Natural killer cell (primary cell): ENCODE results near the gene CATSPERE. TPM values are rescaled to one million over a fixed set of nuclear protein-coding genes. Genes with fewer than 3 reads are reported as not detected.

Source experiments
- ATAC-seq, 3 donors: fragments of 150-1000 bp in 2 of 3; fragments of 200-7000 bp in 1 of 3; cut with Tn5 transposase; 1 replicate in 1 of 3; 2 replicates in 2 of 3; pipeline ENCODE4 v1.10.0; 2021; ENCODE audit warnings: mild to moderate bottlenecking in 2 of 3, moderate library complexity in 2 of 3
- DNase-seq, 2 donors: peaks; one replicate each; pipeline versions ENCODE4 v3.0.0 to v3.0.0-alpha.2; 2013 to 2021; ENCODE audit warnings: mixed read lengths in 1 of 2
- H3K27ac ChIP-seq: one replicate; pipeline ENCODE4 v1.5.1; 2013; ENCODE audit warnings: mild to moderate bottlenecking, low read length
- H3K27me3 ChIP-seq: one replicate; pipeline ENCODE4 v1.6.1; 2013; ENCODE audit warnings: low read length; ENCODE audit not compliant: control insufficient read depth, insufficient read depth
- H3K36me3 ChIP-seq: one replicate; pipeline ENCODE4 v1.6.1; 2013; ENCODE audit warnings: low read length; ENCODE audit not compliant: control insufficient read depth, insufficient read depth
- H3K4me1 ChIP-seq: one replicate; pipeline ENCODE4 v1.6.1; 2013; ENCODE audit warnings: low read length; ENCODE audit not compliant: control insufficient read depth, insufficient read depth
- H3K4me3 ChIP-seq: one replicate; pipeline ENCODE4 v1.5.1; 2013; ENCODE audit warnings: low read length
- H3K9me3 ChIP-seq: one replicate; pipeline ENCODE4 v1.6.1; 2013; ENCODE audit warnings: low read length; ENCODE audit not compliant: control insufficient read depth, insufficient read depth
- H3K27ac Mint-ChIP-seq, 2 donors: one replicate each; pipeline ENCODE4 v1.8.0; 2022; ENCODE audit warnings: mild to moderate bottlenecking in 2 of 2, mixed read lengths in 2 of 2, moderate library complexity in 1 of 2
- H3K27me3 Mint-ChIP-seq, 2 donors: one replicate each; pipeline ENCODE4 v1.8.0; 2022; ENCODE audit warnings: low read depth in 2 of 2, mixed read lengths in 2 of 2
- H3K36me3 Mint-ChIP-seq: one replicate; pipeline ENCODE4 v1.8.0; 2022; ENCODE audit warnings: mixed read lengths
- H3K4me1 Mint-ChIP-seq, 2 donors: one replicate each; pipeline ENCODE4 v1.8.0; 2022; ENCODE audit warnings: mixed read lengths in 2 of 2
- H3K4me3 Mint-ChIP-seq: one replicate; pipeline ENCODE4 v1.8.0; 2022; ENCODE audit warnings: mild to moderate bottlenecking, moderate library complexity, mixed read lengths
- H3K9me3 Mint-ChIP-seq, 2 donors: one replicate each; pipeline ENCODE4 v1.8.0; 2022; ENCODE audit warnings: mixed read lengths in 2 of 2
- CTCF ChIP-seq: fragments of 200-600 bp; IDR thresholded peaks from one replicate; pipeline ENCODE4 v1.8.0; 2022; ENCODE audit warnings: antibody characterized with exemption
- WGBS: methylation state at CpG from one replicate; pipeline ENCODE4 v1.1.7; 2013; ENCODE audit warnings: missing lambda C conversion rate; ENCODE audit not compliant: insufficient coverage; 5-methylcytosine and 5-hydroxymethylcytosine counted together
- intact Hi-C: fragments of 100-400 bp; cut with micrococcal nuclease; formaldehyde crosslinking; loops from one replicate; pipeline ENCODE4 v1.14.2; 2022
- total RNA-seq, 4 donors: library from RNA; stranded (reverse); fragments of 120-200 nt in 1 of 4; gene quantifications; one replicate each; pipeline versions ENCODE4 v1.2.3 to v1.2.4, GENCODE V29; 2013 to 2022

CATSPERE gene
- total RNA-seq, 3 donors from 2014 or later (not counting 1 experiment from before 2014, with no cell fraction given): 0.79 to 1.4 (median 0.80) TPM

- Histone ChIP-seq H3K4me1 (no peaks in the 10 kb centered on the region), H3K27me3 (no peaks in the 10 kb centered on the region), H3K27ac (no peak overlapping the region), H3K4me3 (no peak overlapping the region), H3K36me3 (no peaks in the 10 kb centered on the region), H3K9me3 (no peaks in the 10 kb centered on the region)
- no peaks in the 10 kb centered on the region for H3K4me1 Mint-ChIP-seq
- no peak overlapping the region for H3K27ac Mint-ChIP-seq
- no peaks in the 10 kb centered on the region for H3K9me3 Mint-ChIP-seq
- H3K4me3 Mint-ChIP-seq: no peak overlapping the region
- peaks cover 8 to 18% of the 10 kb centered on the region in 2 donors for H3K27me3 Mint-ChIP-seq
- intact Hi-C loops: loop anchor here (1.0 kb wide), 2 partner anchors 194 to 439 kb away; no protein-coding TSS in a partner anchor
- peak; percentile 89 for TF ChIP-seq CTCF
- no peaks in the 10 kb centered on the region for H3K36me3 Mint-ChIP-seq
- ATAC-seq (peak; percentile 38 to 69 (median 63)), DNase-seq (peak in 1 of 2 donors; percentile 62)
Measured at GRCh38 chr1:244603498-244603897, 142.4 kb downstream of the CATSPERE start.

GRCh38 chr1:244605835-244606370 lies 144.8 kb downstream of the CATSPERE start:
- H3K9me3 Mint-ChIP-seq: no peaks in the 10 kb centered on the region
- H3K27me3 Mint-ChIP-seq: peaks cover 6% of the 10 kb centered on the region in 2 donors
- Histone ChIP-seq H3K27me3 (no peaks in the 10 kb centered on the region), H3K9me3 (no peaks in the 10 kb centered on the region), H3K27ac (no peak overlapping the region), H3K4me1 (no peaks in the 10 kb centered on the region), H3K4me3 (no peak overlapping the region), H3K36me3 (no peaks in the 10 kb centered on the region)
- no peak overlapping the region for H3K4me3 Mint-ChIP-seq
- no peak for ATAC-seq
- H3K4me1 Mint-ChIP-seq: no peaks in the 10 kb centered on the region
- H3K36me3 Mint-ChIP-seq: no peaks in the 10 kb centered on the region
- no peak for DNase-seq
- intact Hi-C loops: no loop called here
- H3K27ac Mint-ChIP-seq: no peak overlapping the region
- no peak for TF ChIP-seq CTCF
- WGBS: 90% methylated on average over 5 of the region's 6 CpGs

- 85% methylated on average over 9 of the region's 9 CpGs for WGBS
- H3K4me1 ChIP-seq: no peaks in the 10 kb centered on the region
- no peaks in the 10 kb centered on the region for H3K36me3 ChIP-seq
- Mint-ChIP-seq H3K9me3 (no peaks in the 10 kb centered on the region), H3K27ac (no peak overlapping the region), H3K4me1 (no peaks in the 10 kb centered on the region), H3K27me3 (peaks cover 3 to 9% of the 10 kb centered on the region in 2 donors), H3K36me3 (no peaks in the 10 kb centered on the region), H3K4me3 (no peak overlapping the region)
- intact Hi-C loops: no loop called here
- H3K27ac ChIP-seq: no peak overlapping the region
- H3K9me3 ChIP-seq: no peaks in the 10 kb centered on the region
- no peak for ATAC-seq
- no peaks in the 10 kb centered on the region for H3K27me3 ChIP-seq
- TF ChIP-seq CTCF: no peak
- no peak overlapping the region for H3K4me3 ChIP-seq
- no peak for DNase-seq
Measured at GRCh38 chr1:244614113-244614836, 153.2 kb downstream of the CATSPERE start.
